PFSK-1 (cell line): ENCODE data around the gene TTL.
A peak's percentile ranks its signal among the peaks of the same experiment; 100 is the strongest.

Experiments
- FOXP2 ChIP-seq: optimal IDR thresholded peaks from 2 replicates; pipeline ENCODE3; 2011; ENCODE audit warnings: borderline replicate concordance, control low read depth, inconsistent platforms; ENCODE audit not compliant: insufficient read depth; ENCODE audit errors: extremely low read length, extremely low read depth
- POLR2AphosphoS5 ChIP-seq: IDR thresholded peaks from 2 replicates; pipeline ENCODE4 v1.6.1; 2012; ENCODE audit warnings: low read depth, mild to moderate bottlenecking, control low read depth, low read length, moderate library complexity
- TF ChIP-seq, protein P1 (sequence below), 2 experiments: IDR thresholded peaks; 2 replicates each; pipeline versions ENCODE4 v1.6.1 to v1.8.0; 2011 to 2012; ENCODE audit warnings: low read depth in 2 of 2, low read length in 2 of 2, control low read depth in 1 of 2, inconsistent platforms in 1 of 2, mild to moderate bottlenecking in 1 of 2, moderate library complexity in 1 of 2; ENCODE audit not compliant: insufficient read depth in 1 of 2

DNA sequence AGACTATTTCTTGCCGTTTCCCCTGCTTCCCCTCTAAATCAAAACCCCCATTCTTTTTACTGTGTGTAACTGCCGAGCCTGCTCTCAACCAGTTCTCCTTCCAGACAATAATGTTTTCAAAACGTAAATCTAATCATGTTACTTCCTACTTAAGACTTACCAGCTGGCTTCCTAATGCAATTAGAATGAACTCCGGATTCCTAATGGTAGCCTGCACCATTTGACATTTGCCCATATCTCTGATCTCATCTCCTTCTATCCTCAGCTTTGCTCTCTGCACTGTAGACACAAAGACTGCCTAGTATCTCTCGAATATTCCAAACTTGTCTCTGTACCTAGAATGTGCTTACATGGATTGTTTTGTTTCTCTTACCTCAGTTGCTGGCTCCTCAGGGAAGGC lies 12.9 kb downstream of the TTL start:
- TF ChIP-seq FOXP2 (no peak), POLR2AphosphoS5 (no peak)
- TF ChIP-seq, protein P1, sequence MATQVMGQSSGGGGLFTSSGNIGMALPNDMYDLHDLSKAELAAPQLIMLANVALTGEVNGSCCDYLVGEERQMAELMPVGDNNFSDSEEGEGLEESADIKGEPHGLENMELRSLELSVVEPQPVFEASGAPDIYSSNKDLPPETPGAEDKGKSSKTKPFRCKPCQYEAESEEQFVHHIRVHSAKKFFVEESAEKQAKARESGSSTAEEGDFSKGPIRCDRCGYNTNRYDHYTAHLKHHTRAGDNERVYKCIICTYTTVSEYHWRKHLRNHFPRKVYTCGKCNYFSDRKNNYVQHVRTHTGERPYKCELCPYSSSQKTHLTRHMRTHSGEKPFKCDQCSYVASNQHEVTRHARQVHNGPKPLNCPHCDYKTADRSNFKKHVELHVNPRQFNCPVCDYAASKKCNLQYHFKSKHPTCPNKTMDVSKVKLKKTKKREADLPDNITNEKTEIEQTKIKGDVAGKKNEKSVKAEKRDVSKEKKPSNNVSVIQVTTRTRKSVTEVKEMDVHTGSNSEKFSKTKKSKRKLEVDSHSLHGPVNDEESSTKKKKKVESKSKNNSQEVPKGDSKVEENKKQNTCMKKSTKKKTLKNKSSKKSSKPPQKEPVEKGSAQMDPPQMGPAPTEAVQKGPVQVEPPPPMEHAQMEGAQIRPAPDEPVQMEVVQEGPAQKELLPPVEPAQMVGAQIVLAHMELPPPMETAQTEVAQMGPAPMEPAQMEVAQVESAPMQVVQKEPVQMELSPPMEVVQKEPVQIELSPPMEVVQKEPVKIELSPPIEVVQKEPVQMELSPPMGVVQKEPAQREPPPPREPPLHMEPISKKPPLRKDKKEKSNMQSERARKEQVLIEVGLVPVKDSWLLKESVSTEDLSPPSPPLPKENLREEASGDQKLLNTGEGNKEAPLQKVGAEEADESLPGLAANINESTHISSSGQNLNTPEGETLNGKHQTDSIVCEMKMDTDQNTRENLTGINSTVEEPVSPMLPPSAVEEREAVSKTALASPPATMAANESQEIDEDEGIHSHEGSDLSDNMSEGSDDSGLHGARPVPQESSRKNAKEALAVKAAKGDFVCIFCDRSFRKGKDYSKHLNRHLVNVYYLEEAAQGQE (IDR thresholded peaks at IDR 0.05; ENCODE audit: insufficient read depth in 1 of 2, low read depth in 2 of 2, low read length in 2 of 2): 0 out of 4 replicates have a peak, but pooled peaks of 1 of the 2 experiments have one; percentile 25
